ENCODE measurements around the gene MYO15A.
"Not testable (repeated sequence)": the region's sequence is repeated elsewhere in the genome, so short reads cannot be mapped to it uniquely, and the experiment has no call there.

MYO15A gene

GRCh38 chr17:18187226-18187625 lies 78.7 kb downstream of the MYO15A start:
- no peak for DNase-seq

DNA sequence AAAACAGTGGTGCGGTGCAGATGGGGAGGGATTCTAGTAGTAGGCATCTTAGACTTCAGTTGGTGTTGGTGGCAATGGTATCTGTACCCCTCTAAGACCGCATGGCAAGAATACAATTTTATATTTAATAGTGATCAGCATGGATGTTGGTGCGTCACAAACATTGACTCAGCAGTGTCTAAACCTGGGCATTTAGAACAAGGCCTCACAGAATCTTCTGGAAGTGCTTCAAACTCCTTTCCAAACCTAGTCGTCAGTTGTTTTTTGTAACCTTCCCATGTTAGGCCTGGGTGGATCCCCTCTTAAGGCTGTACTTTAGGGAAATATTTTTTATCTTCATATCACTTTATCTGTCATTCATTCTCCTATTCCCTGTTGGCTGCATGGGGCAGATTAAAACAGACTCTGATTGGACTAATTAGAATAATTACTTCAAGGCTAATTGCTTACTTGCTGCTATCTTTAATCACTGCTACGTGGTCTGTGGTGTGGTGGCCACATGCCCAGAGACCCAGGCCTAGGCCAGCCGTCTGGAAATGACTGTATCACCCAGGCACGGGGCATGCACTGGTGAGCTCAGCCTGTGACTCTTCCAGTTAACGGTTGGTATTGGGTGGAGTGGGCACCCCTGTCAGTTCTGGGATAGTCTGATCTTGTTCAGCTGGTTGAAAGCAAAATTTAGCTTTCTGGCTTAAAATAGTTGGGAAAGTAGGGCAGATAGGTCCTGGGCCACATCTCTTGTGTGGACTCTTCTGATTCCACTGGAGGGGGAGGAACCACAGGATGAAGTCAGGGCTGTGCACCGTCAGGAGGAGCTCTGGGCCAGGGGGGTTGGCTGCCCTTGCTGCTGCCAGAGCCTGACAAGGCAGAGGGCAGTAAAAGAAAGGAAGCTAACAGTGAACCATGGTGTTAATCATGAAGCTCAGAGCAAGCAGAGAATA lies 79.5 kb downstream of the MYO15A start:
- no peak for DNase-seq

DNA sequence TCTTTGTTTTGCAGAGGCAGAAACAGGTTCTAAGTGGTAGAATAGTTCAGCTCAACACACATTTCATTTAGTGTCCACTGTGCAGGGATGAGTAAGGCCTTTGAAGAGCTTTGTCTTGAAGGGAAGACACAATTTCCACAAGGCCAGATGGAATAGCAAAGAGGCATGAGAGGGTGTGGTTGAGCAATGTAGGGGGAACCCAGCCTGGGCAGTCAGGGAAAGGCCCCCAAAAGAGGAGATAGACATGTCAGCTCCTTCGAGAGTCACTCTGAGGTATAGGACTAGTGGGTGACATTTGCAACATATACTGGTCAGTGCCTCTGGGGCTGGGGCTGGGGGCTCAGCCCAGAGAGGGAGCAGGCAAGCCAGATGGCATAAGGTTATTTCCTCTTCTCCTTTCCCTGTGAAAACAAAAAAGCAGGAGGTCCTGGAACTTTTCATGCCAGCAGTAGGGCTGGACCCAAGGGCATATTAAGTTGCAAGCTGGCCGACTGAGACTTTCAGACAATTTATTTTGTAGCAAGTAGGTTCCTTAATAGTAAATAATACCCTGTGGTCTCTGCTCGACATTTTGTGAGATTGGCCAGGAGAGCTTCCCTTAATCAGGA lies 82.2 kb downstream of the MYO15A start:
- no peak for DNase-seq

GRCh38 chr17:18191236-18191667 lies 82.7 kb downstream of the MYO15A start:
- DNase-seq = no peak

DNA sequence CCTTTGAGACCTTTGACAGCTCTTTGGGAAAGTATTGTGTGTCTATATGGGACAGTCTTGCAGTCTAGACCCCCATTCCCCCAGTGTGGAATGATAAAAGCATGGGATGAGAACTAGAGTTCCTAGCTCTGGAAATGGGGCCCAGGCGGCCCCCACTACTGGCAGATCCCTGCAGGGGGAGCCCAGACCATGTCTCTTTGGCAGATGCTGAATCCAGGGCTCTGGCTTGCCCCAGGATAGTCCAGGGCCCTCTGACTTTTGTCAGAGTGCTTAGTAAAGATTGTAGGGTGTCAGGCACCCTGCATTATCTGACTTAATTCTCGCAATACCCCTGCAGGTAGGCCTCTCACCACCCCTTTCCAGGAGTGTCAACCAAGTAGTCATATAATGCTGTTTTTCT lies 83.4 kb downstream of the MYO15A start:
- DNase-seq = no peak

DNA sequence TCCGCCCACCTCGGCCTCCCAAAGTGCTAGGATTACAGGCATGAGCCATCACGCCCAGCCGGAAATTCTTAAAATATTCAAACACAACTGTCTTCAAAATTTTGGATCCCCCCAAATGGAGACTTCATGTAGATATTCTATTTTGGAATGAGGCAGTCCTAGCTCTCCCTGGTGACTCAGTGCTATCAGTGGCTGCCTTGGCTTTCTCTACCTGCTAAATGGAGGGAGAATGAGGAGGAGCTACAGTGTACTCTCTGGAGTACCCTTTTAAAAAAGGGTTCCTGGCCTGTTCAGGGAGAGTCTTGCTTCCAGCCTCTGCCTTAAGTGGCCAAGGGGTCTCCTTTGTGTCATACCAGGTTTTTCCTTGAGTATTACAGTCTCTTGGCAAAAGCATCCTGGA lies 85.8 kb downstream of the MYO15A start:
- no peak for DNase-seq

DNA sequence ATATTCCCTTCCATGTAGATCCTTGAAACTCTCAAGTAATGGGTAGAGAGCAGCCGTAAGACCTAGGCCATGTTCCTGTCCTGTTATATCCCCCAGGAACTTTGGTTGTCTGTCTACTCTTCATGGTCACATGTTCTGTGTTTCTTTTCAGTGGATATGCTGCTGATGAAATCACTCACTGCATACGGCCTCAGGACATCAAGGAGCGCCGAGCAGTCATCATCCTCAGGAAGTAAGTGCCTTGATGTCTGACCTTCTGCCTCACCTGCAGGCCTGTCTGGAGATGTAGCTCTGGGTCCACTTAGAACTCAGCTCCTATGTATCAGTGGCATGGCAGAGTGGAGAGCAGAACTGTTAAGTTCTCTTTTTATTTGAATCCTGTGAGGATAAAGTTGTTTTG lies 86.2 kb downstream of the MYO15A start:
- no peak for DNase-seq

DNA sequence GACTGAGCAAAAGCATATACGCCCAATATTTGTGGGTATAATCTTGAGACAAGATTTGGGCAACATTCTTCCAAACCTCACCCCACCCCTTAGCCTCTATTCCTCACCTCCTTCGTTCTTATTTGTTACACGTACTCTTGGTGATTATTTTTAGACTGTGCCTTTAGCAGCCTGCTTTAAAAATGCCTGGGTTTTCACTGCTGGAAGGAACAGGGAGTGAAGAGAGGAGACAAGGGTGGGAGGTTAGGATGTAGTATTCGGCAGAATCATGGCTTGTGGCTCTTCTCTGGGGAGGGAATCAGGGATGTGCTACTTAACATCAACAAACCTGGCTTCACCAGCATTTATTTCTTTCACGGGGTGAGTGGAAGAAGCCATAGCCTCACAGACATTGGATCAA lies 86.7 kb downstream of the MYO15A start:
- no peak for DNase-seq

DNA sequence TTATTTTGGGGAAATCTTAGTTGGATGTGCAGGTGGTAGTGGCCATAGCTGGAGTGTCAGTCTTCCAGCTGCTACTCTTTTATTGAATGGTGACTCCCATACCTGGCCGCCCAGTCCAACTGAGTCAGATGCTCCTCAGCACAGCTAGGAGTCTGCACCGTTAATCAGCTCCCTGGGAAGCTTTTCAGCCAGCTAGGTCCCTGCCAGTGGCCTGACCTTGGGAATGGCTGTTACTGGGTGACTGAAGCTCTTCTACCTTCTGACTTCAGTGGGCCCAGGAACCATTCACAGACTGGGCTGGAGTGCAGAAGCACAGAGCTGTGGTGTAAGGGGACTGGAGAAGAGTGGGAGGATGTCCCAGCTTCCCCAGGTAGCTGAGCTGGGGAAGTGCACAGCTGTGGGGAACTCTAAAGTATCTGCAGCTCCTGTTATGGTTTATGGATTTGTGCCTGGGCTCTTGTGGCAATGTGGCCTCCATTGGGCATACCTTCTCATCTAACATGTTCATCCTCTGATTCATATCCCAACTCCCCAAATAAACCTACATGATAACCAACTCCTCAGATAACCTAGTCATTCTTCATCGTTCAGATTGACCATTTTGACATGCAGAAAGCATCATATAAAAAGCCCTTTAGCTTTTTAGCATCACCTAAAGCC lies 89.1 kb downstream of the MYO15A start:
- no peak for DNase-seq

DNA sequence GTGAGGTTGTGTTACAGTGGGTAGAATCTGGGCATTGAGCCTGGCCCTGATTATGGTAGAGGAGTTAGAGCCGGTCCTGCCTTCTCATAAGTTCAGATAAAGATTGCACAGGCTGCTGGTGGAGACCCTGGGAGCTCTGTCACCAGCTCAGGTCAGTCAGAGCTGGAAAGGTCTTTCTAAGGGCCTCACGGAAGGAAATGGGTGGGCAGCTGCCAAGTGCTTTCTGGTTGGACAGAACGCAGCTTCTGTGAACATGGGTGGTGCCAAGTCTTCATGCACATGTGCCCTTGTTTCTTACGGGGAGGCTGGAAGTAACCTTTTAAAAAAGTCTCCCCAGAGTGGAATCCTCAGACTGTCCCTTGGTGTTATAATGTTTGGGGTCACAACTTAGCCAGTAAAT lies 90.0 kb downstream of the MYO15A start:
- DNase-seq = no peak

- DNase-seq = no peak
These were observed 92.6 kb downstream of the MYO15A start for GRCh38 chr17:18201108-18201507.

DNA sequence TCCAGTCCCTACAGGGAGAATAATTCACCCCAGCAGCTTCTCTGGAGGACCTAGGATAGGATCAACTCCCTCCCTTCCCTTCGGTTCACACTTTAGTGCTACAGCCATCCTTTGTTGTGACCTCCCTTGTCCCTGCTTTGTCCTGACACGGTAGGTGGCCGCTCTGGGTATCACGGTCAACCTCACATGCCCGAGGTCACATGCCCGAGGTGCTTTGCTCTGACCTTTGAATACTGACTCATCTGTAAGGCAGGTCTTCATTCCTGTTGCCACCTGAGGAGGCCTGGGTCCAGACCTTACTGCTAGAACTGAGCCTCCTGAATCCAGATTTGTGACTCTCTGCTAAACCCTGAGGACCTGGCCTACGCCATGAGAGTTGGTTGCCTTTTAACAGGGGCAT lies 94.8 kb downstream of the MYO15A start:
- DNase-seq = no peak

- no peak for DNase-seq
These were observed 97.3 kb downstream of the MYO15A start for GRCh38 chr17:18205861-18206260.

DNA sequence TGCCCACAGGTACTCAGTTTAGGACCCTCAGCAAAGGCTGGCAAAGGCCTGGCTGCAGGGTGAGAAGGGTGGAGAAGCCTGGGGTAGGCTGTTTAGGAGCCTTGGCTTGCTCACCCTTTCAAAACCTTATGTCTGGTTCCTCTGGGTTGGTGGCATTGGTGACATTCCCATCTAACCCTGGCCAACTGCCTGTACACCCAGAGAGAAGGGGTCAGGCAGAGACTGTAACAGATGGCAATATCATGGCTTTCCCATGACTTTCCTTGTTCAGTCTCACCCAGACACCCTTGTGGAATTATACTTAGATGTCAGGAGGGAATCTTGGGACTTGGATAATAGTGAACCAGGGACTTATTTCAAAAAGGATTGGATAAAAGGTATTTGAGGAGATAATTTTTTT lies 98.4 kb downstream of the MYO15A start:
- no peak for DNase-seq

DNA sequence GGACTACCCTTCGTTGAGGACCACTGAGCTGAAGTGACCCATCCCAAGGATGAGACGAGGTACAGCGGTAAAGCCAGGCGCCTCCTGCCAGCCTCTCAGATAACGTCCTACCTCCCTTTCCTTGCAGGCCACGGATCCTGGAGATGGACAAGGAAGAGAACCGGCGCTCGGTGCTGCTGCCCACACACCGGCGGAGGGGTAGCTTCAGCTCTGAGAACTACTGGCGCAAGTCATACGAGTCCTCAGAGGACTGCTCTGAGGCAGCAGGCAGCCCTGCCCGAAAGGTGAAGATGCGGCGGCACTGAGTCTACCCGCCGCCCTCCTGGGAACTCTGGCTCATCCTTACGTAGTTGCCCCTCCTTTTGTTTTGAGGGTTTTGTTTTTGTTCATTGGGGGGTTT lies 99.5 kb downstream of the MYO15A start:
- no peak for DNase-seq

DNA sequence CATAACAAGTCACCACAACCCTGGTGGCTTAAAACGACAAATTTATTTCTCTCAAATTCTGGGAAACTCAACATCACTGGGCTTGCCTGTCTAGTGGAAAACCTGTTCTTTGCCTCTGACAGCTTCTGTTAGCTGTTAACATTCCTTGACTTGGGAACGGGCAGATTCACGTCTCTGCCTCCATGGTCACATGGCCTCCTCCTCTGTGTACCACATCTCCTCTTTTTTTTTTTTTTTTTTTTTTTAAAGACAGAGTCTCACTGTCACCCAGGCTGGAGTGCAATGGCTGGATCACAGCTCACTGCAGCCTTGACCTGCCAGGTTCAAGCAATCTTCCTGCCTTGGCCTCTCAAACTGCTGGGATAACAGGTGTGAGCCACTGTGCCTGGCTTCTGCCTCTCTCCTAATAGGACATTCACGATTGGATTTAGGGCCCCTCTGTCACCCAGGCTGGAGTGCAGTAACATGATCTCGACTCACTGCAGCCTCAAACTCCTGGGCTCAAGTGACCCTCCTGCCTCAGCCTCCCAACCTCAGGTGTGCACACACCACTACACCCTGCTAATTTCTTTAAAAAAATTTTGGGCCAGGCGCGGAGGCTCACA lies 105.2 kb downstream of the MYO15A start:
- no peak for DNase-seq

DNA sequence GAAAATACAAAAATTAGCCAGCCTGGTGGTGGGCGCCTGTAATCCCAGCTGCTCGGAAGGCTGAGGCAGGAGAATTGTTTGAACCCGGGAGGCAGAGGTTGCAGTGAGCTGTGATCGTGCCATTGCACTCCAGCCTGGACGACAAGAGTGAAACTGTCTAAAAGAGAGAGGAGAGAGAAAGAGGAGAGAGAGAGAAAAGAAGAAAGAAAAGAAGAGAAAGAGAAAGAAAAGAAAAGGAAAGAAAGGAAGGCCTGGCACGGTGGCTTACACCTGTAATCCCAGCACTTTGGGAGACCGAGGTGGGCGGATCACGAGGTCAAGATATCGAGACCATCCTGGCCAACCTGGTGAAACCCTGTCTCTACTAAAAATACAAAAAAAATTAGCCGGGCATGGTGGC lies 108.3 kb downstream of the MYO15A start:
- DNase-seq = not testable (repeated sequence)

DNA sequence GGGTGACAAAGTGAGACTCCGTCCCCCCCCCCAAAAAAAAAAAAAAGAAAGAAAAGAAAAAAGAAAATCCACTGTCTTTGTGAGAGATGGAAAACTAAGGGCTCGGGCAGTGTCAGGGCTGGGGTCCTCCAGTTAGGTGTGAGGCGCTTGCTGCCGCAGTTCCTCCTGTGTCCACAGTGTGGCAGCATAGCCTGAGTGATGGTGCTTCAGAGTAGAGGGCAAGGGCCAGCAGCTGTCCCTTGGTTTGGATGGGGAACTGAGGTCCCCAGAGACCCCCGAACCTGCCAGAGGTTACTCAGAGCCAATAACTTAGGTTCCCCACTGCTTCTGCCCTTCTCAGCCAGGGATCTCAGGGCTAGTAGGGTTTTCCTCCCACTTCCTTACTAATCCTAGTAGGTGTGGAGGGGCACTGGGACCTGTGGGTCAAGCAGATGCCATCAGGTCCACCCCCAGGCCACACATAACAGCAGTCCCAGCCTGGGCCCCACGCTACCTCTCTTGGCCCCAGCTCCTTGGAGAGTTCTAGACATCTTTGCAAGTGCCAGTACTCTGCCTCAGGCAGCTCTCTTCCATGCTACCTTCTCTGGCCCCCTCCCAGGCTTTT lies 109.0 kb downstream of the MYO15A start:
- DNase-seq = peak; percentile 75 to 76

DNA sequence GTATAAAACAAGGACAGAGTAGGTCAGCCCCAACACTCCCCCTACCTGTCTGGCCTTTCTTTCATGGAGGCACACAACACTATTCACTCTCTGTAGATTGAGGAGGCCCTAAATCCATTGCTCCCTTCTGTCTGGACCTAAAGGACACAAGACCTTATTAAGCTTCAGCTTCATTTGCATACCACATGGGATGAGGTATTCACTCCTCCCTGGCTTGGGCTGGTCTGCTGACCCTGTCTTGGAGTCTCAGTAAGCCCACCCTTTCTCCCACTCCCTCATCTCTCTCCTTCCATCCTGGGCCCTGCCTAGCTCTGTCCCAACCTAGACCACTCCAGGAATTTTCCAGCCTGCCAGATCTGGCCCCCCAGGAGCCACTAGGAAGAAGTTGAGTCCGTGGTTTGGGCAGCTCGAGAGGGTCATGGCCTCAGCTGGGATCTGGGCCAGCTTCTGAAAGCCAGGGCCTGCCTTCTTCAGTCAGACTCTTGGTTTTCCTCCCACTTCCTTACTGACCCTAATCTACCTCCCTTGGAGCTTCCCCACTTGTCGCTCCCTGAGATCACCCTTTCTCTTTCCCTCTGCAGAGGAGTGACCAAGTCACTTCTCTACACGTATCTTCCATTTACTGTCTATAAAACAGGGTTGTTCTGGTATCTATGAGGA lies 110.3 kb downstream of the MYO15A start:
- DNase-seq = no peak

- no peak for DNase-seq
These were observed 115.5 kb downstream of the MYO15A start for GRCh38 chr17:18224053-18224386.

- no peak for DNase-seq
These were observed 116.0 kb downstream of the MYO15A start for GRCh38 chr17:18224387-18225120.

DNA sequence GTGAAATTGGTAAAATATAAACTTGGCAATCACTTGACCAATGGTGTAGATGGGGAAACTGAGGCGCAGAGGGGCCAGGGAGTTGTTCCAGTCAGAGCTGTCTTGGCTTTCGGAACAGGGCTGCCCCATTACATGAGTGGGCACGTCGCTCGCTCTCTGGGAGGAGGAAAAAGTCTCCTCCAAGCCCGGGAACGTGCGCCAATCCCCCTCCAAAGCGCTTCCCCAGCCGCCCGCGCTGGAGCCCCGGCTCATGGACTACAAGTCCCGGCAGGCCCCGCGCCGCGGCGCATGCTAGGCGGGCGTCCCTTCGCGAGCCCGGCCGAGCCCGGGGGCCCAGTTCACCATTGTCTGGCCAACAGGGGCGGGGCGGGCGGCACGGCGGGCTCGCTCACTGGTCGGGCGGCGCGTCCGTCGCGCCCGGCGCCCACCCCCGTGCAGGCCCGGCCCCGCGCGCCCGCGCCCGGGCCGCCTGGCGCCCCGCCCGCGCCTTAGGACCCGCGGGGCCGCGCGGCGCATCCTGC lies 116.6 kb downstream of the MYO15A start, which contains the start of gene LLGL1:
Gene LLGL1, plus strand, starts transcription at position 515 of the 521 bp plus-strand sequence. CDS start 48 bp downstream, outside the sequence.
- DNase-seq = peak; percentile 94 to 95
